PC-3 (cell line): ENCODE results near the gene ZNF672.

ENCODE experiments used
- EZH2 ChIP-seq: fragments of 300-600 bp; sonication (generic); IDR thresholded peaks from one replicate; pipeline ENCODE4 v1.6.1; 2017; ENCODE audit warnings: antibody characterized with exemption, mild to moderate bottlenecking, low read length; ENCODE audit not compliant: unreplicated experiment
- TF ChIP-seq, protein P1 (sequence below): fragments of 300-600 bp; sonication (generic); conservative IDR thresholded peaks from 2 replicates; pipeline ENCODE4 v1.5.1; 2017; ENCODE audit warnings: antibody characterized with exemption, low read depth, mild to moderate bottlenecking, low read length

DNA sequence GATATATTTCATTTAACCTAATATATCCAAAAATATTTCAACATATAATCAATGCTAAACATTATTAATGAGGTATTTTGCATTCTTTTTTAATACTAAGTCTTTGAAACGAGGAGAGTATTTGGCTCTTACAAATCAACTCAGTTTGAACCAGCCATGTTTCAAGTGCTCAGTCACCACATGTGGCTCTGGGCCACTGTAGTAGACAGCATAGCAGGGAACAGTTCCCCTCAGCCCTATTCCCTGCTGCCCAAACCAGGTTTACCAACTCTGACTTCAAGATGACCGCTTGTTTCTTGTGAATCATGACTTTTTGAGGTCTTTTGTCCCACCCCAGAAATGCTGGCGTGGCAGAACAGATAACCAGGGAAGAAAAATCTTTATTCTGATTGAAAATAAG lies 5.7 kb downstream of the ZNF672 start:
- no peak for TF ChIP-seq EZH2
- TF ChIP-seq, protein P1, sequence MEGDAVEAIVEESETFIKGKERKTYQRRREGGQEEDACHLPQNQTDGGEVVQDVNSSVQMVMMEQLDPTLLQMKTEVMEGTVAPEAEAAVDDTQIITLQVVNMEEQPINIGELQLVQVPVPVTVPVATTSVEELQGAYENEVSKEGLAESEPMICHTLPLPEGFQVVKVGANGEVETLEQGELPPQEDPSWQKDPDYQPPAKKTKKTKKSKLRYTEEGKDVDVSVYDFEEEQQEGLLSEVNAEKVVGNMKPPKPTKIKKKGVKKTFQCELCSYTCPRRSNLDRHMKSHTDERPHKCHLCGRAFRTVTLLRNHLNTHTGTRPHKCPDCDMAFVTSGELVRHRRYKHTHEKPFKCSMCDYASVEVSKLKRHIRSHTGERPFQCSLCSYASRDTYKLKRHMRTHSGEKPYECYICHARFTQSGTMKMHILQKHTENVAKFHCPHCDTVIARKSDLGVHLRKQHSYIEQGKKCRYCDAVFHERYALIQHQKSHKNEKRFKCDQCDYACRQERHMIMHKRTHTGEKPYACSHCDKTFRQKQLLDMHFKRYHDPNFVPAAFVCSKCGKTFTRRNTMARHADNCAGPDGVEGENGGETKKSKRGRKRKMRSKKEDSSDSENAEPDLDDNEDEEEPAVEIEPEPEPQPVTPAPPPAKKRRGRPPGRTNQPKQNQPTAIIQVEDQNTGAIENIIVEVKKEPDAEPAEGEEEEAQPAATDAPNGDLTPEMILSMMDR = no peak
